Stimulated activated CD8-positive, alpha-beta memory T cell treated with anti-CD3 and anti-CD28 coated beads, Interleukin-15, amount 100 ng/mL, for 1 hour (primary cell): ENCODE data around the gene BFSP1.

Experiments used
- DNase-seq: peaks from one replicate; pipeline ENCODE4 v3.0.0-alpha.2; 2020; ENCODE audit warnings: low read depth

BFSP1 gene

GRCh38 chr20:17530716-17531664 lies at the start of gene BFSP1:
BFSP1 (minus strand) TSS chr20:17531379; CDS start chr20:17531329, 50 bp downstream.
- no peak for DNase-seq

DNA sequence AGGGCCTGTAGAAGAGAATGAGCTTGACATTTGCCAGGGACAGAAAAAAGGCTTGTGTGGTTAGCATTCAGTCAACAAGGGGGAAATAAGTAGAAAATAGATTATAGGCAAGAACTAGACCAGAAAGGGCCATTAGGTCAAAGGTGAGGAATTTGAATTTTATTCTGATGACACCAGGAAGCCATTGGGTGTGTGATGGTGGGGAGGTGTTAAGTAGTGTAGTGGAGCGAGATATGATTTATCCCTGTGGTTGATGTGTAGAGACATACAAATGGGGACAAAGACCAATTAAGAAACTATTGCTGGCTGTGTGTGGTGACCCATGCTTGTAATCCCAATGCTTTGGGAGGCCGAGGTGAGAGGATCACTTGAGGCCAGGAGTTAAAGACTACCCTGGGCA lies 49.7 kb upstream of the BFSP1 start:
- no peak for DNase-seq

DNA sequence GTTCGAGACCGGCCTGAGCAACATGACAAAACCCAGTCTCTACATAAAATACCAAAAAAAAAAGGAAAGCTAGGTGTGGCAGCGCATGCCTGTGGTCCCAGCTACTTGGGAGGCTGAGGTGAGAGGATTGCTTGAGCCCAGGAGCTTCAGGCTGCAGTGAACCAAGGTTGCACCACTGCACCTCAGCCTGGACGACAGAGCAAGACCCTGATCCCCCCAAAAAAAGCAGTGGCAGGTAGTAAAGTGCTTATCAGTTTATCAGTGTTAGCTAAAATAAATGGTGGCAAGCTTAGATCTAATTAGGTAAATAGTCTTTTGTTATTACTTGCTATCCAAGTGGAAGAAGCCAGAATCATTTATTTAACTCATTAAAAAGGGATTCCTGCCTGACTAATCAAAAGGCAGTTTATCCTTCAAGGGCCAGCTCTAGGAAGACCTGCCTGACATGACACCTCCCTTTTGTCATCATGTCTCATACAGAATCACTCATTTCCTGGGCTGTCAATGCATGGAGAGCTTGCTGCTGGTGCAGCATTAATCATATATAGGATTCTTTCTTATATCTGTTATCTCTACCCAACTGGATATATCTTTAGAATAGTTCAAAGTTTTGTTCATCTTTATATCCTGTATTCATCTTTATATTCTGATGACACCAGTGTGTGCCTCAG lies 48.3 kb upstream of the BFSP1 start:
- no peak for DNase-seq

DNA sequence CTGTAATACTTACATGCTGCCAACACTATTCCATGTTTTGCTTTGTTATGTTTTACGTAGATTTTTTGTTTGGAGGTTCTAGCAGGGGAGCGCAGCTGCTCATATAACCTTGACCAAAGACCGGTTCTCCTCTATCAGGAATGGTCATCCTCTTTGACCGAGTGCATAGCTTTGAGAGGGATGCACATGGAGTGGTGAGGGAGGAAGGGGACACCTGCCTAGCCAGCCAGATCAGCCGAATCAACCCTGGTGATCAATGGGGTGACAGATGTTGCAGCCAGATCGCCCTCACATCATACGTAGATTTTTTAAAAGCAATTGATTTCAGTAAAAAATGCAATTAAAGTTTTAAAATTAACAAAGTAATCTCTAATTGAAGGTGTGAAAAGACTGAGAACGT lies 45.0 kb upstream of the BFSP1 start:
- no peak for DNase-seq

GRCh38 chr20:17573463-17573862 lies 42.3 kb upstream of the BFSP1 start:
- DNase-seq = no peak

DNA sequence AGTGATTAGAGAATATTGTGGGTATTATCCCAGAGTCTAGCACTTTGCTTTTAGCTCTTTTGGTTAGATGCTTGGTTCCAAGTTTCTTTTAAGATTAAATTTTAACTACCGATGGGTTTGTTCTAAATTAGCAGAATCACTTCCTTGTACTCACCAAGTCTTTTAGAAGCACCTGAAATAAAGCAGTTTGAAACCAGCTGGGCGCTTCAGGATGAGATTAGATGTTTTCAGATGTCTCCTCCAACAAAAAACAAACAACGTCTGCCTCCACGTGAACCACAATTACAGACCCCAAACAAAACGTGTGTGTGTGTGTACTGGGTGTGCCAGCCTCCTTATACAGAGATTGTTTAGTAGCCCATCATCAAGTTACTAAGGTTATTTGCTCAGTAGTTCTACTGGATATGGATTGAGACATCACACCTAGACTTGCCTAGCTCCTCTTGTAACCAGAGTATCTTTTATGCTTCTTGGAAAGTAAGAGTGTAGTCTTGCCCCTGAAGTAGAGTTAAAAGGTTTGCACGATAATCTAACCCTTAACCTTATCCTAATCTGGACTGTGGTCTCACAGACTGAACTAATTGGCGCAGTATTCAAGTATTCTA lies 41.0 kb upstream of the BFSP1 start:
- DNase-seq = no peak

DNA sequence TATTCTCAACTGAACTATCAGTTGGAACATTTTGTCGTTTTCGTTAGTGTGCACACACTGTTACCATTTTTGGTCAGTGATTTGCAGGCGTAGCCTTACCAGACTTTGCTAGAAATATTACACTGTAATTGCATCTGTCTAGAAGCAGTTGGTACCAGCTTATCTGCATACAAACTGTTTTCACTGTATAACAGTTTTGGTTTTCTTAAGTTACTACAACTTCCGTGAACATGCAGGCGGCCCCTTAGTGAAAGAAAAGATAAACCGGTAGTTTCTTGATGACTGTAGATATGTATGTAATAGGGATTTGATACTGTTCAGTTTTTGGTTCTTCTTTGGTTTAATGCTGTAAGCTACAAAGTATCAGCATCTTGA lies 40.0 kb upstream of the BFSP1 start:
- DNase-seq = no peak

DNA sequence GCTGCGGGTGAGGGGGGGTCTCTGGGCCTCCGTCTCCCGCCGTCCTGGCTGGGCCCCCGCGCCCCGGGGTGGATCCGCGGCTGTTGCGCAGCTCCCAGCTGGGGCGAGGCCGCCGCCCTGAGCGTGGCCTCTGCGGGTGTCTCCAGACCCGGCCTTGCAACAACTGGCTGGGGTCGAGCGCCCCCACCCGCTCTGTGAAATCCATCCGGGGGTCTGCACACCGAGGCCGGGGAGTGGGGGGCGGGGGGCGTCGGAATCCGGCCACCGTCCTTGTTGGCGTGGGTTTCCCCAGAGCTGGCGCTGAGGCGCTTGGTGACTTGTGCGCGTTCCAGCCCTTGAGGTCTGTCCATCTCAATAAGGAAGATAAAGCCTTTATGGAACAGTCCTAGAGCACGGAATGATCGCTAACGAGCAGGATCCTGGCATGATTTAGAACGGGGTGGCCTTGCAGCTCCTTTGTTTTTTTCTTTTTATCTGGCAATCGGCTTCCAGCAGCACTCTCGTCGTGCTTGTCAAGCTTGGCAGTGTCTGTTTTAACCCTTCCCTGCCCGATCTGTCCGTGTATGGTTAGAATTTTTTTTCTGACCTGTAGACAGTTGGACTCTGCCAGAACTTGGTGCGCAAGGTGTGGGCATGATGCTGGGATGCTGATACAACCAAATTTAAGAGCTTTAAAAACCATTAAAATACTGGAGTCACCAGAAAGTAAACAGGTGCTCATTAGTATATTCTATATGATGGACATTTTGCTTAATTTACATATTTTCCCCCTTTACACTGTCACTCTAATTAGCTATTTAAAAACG lies 39.4 kb upstream of the BFSP1 start:
- no peak for DNase-seq

DNA sequence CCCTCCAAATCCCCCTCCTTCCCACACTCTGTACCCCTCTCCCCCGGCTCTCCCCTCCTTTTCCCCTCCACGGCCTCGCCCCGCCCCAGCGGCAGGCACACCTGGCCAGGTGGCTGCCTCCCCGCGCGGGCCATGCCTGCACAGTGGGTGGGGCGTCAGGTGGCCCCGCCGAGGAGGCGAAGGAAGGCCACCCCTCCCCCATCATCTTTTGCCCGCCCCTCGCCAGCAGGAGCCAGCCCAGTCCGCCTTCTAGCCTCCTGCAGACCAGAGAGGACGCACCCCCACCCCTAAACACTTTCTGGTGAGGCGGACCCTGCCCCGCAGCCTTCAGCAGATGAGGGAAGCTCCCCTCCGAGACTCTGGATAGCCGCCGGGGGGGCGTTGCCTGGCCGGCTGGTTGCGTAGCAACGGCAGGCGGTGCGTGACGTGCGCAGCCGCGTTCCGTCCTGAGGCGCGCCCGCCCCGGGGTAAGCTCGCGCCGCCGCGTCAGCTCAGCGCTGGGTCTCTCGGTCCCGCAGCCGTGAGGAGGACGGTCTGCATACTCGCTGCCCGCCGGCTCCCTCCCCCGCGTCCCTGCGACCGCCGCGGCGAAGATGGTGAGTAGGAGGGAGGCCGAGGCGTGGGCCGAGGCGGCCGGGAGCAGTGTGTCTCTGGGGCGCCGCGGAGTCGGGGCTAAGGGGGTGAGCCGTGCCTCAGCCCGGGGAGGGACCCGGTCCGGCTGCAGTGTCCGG lies 38.6 kb upstream of the BFSP1 start, which contains the start of gene DSTN:
Gene DSTN, plus strand, starts transcription at position 460 of the 731 bp plus-strand sequence. Its CDS starts 134 bp downstream, at position 594.
- DNase-seq = peak; percentile 65

GRCh38 chr20:17568972-17569521 lies 37.9 kb upstream of the BFSP1 start:
- no peak for DNase-seq

DNA sequence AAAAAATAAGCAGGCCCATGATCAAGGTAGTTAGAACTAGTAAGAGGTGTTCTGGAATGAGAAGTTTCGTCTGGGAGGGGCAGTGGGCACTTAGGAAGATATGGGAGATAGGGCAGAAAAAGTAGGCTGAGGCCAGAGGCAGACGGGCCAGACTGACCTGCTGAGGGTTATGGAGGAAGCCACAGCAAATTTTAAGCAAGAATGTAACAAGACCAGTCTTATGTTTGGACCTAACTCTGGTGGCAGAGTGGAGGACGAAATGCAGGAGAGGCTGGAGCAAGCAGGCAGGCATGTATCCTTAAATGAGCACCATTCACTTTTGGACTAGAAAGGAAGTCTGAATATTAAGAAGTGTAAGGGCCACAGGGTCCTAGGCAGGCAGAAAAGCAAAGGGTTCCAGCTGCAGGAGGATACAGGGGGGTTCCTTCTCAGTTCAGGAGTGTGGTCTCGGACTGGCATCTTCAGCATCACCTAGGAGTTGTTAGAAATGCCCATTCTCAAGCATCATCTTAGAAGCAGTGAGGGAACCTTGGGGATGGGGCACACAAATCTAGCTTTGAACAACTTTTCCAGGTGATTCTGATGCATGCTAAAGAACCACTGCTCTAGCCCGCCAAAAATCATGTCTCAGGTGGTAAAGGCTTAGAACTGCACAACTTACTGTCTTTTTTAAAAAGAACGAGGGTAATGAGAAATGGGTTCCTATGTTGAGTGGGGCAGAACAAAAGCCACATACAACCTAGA lies 37.0 kb upstream of the BFSP1 start:
- DNase-seq = no peak

DNA sequence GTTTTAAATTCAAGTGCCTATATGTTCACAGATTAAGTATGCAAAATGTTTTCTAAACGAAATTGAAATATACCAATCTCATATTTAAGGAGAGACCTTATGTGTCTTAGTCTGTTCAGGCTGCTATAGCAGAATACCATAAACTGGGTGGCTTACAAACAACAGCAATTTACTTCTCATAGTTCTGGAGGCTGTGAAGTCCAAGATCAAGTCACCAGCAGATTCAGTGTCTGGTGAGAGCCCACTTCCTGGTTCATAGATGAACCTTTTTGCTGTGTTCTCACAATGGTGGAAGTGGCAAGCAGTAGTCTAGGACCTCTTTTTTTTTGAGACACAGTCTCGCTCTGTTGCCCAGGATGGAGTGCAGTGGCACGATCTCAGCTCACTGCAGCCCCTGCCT lies 35.2 kb upstream of the BFSP1 start:
- no peak for DNase-seq

GRCh38 chr20:17565169-17565845 lies 34.1 kb upstream of the BFSP1 start:
- DNase-seq = no peak

DNA sequence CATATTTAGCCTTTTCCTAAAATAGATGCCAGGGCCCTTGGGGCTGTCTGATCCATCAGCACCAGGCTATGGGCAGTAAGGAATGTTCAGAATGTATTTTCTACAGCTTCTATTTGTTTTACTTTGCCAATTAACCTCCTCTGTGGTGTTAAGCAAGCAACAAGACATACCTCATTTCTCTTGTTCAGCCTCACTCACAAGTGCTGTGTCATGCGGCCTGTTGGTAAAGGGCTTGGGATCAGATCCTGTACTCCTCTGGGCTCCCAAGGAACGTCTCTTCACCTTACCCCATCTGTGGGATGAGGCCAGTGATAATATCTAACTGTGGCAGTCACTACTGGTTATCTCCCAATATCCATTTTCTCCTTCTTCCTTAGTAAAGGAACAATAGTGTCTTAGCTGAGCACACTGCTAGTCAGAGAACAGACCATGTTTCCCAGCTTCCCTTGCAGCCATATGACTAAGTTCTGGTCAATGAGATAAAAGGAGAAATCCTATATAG lies 31.7 kb upstream of the BFSP1 start:
- no peak for DNase-seq

DNA sequence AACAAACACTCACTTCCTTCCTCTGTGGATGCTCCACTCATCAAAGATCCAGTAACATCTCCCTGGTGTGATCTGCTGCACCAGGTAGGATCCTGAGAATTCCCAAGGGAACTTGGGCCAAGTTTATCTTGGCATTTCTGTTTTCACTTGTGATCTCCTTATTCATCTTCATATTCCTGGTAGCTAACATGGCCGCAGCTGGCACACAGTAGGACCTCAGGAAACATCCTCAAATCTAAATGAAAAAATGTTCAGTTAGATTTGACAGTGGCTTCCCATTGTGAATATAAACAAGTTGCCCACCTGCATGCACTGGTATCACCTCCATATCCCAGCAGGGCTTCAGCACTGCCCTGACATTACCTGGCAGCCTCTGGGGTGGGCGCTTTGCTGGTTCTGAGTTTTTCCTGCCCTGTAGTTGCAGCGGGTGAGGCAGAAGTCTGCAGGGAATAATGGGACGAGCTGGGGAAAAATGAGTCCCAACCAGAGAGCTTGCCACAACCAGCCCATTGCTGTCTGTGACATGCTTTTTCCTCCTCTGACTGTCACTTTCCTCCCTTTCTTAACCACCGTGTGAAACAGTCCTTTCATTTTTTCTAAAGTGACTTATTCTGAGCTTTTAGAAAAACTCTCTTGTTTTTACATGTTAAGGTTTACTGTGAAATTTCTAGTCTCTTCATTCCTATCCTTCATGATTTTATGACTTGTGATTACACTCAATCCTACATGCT lies 29.3 kb upstream of the BFSP1 start:
- no peak for DNase-seq

GRCh38 chr20:17559338-17559737 lies 28.2 kb upstream of the BFSP1 start:
- DNase-seq = no peak

DNA sequence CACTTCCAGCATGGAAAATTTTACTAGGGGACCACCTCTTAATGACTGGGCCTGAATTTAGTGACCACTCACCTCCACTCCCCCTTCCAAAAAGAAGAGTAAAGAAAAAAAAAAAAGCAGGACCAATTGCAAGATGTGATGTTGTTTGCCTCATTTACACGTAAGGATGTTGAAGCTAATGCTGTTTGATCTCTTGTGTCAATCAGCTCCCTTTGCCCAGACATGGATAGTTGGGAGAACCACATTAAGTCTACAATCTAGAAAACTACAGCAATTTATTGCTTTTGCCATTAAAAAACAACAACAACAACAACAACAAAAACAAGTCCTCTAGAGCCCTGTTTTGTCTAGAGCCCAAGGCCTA lies 27.7 kb upstream of the BFSP1 start:
- DNase-seq = no peak

- DNase-seq = no peak
These were observed 27.2 kb upstream of the BFSP1 start for GRCh38 chr20:17558154-17558940.
